ENCODE measurements around the gene TMC3. TPM values are rescaled to one million over a fixed set of nuclear protein-coding genes. Genes with fewer than 3 reads are reported as not detected.

The TMC3 gene
- total RNA-seq, 4 donors from 2014 or later = 0.32 TPM; not detected in 3

- DNase-seq (ENCODE audit: low spot score) (no peak), ATAC-seq (ENCODE audit: low FRiP score) (peak; percentile 81)
- no peak for TF ChIP-seq CTCF (IDR thresholded peaks at IDR 0.05)
Observed at GRCh38 chr15:81297147-81297572, 76.9 kb downstream of the TMC3 start.

DNA sequence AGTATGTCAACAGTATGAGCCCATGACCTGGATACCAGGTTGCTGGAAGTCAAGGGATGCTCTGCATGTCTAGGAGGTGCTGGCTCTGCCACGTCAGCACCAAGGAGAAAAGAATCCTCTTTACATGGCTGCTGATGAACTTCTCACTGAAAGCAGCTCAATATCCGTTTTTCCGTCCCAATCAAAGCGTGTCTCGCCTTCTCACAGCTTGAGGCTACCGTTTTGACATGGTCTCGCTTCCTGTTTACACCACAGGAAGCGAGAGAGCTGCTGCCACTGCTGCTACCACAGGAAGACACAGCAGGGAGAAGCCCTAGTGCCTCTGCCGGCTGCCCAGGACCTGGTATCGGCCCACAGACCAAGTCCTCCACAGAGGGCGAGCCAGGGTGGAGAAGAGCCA is 77.3 kb downstream of the TMC3 start:
- peak; percentile 15 for ATAC-seq (ENCODE audit: low FRiP score)
- TF ChIP-seq CTCF (IDR thresholded peaks at IDR 0.05) = no peak
- no peak for DNase-seq (ENCODE audit: low spot score)

- ATAC-seq (ENCODE audit: low FRiP score) = no peak
- TF ChIP-seq CTCF (IDR thresholded peaks at IDR 0.05) = no peak
- no peak for DNase-seq (ENCODE audit: low spot score)
Observed at GRCh38 chr15:81296186-81296585, 77.8 kb downstream of the TMC3 start.

DNA sequence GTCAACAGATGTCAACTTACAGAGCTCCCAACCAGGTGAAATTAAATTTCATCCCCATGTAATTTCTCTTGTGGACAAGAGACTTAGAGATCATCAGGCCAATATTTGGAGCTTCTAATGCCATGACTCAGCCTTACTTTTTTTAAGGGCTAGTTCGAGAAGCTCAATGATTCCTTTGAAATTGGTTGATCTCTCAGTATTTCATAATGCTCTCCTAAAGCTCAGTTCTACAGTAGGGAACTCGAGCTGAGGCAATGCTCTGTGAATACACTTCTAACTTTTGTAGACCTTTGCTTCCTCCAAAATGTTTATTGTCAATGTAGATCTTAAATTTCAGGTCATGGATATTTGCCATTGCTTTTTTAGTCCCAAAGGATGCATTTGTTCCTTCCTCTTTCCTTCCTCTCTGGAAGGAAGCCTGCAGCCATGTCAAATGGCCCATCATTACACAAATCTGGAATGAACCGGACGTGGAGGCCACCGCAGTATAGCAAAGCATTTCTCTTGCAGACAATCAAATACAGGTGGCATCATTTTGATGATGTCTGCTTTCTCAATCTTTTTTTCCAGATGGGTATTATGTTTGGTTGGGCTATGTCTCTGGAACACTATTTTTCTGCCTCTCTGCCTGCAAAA is 78.4 kb downstream of the TMC3 start:
- TF ChIP-seq CTCF (IDR thresholded peaks at IDR 0.05) = no peak
- ATAC-seq (ENCODE audit: low FRiP score) (no peak), DNase-seq (ENCODE audit: low spot score) (no peak)

GRCh38 chr15:81294516-81294880 is 79.5 kb downstream of the TMC3 start:
- TF ChIP-seq CTCF (IDR thresholded peaks at IDR 0.05) = no peak
- DNase-seq (ENCODE audit: low spot score) (no peak), ATAC-seq (ENCODE audit: low FRiP score) (no peak)

- ATAC-seq (ENCODE audit: low FRiP score) (no peak), DNase-seq (ENCODE audit: low spot score) (no peak)
- TF ChIP-seq CTCF (IDR thresholded peaks at IDR 0.05) = no peak
Observed at GRCh38 chr15:81293728-81294515, 80.1 kb downstream of the TMC3 start.

DNA sequence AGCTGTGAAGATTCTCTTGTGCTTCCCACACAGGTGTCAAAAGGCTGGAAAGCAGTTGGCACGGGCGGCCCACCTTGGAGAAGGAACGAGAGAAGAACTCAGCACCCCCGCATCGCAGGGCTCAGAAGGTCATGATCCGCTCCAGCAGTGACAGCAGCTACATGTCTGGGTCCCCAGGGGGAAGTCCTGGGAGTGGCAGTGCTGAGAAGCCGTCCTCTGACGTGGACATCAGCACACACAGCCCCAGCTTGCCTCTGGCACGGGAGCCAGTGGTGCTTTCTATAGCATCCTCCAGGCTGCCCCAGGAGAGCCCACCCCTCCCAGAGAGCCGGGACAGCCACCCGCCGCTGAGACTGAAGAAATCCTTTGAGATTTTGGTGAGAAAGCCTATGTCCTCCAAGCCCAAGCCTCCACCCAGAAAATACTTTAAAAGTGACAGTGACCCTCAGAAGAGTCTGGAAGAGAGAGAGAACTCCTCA is 81.5 kb downstream of the TMC3 start:
- ATAC-seq (ENCODE audit: low FRiP score) (no peak), DNase-seq (ENCODE audit: low spot score) (no peak)
- TF ChIP-seq CTCF (IDR thresholded peaks at IDR 0.05) = no peak
